ENCODE measurements around the gene COL4A1.

DNA sequence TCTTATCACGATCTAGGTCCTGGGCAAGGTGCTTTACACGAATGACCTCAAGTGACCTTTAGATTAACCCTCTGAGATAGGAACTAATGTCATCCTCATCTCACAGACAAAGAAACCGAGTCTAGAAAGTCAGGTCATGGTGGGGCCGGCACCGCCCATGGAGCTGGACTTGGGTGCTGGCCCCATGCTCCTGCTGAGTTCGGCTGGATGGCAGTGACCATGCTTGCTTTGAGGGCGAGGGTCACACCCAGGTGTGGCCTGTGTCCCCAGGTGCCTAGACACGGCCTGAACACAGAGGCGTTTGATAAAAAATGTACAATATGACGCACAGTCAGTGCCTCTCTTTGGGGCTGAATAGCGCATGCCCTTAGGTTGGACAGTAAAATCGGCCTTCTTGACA, 26.9 kb upstream of the COL4A1 start:
- no peak for TF ChIP-seq POLR2A (IDR thresholded peaks at IDR 0.05)
- TF ChIP-seq, protein P1, sequence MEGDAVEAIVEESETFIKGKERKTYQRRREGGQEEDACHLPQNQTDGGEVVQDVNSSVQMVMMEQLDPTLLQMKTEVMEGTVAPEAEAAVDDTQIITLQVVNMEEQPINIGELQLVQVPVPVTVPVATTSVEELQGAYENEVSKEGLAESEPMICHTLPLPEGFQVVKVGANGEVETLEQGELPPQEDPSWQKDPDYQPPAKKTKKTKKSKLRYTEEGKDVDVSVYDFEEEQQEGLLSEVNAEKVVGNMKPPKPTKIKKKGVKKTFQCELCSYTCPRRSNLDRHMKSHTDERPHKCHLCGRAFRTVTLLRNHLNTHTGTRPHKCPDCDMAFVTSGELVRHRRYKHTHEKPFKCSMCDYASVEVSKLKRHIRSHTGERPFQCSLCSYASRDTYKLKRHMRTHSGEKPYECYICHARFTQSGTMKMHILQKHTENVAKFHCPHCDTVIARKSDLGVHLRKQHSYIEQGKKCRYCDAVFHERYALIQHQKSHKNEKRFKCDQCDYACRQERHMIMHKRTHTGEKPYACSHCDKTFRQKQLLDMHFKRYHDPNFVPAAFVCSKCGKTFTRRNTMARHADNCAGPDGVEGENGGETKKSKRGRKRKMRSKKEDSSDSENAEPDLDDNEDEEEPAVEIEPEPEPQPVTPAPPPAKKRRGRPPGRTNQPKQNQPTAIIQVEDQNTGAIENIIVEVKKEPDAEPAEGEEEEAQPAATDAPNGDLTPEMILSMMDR (IDR thresholded peaks at IDR 0.05) = no peak

All from gastroesophageal sphincter (tissue), 3 donors.